Measurements from ENCODE around the gene METTL16. TPM values are rescaled to one million over a fixed set of nuclear protein-coding genes. Genes with fewer than 3 reads are reported as not detected.

The METTL16 gene
- total RNA-seq, 3 donors from 2014 or later: 69.7 to 73.9 (median 70.0) TPM

- H3K36me3 Mint-ChIP-seq (ENCODE audit: insufficient read depth): peaks cover 16% of the 10 kb centered on the region
- no peak for DNase-seq
Measured at GRCh38 chr17:2484876-2485275, 26.8 kb downstream of the METTL16 start.

DNA sequence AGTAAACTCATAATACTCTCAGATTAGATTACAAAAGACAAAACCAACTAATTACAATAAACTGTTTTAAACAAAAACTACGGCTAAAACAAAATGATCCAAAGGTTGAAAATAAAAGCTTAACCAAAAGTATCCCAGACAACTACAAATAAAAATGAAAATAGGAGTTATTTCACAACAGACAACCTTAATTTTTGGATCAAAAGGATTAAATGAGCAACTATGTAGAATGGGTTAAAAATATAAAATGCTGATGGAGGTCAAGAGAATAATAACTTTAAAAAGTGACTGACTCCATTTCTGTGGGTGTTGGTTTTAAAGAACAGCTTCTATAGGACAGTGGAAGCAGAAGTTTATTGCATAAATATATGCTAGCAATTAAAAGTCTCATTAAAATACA is 28.6 kb downstream of the METTL16 start:
- Mint-ChIP-seq H3K9me3 (no peaks in the 10 kb centered on the region), H3K4me3 (no peak overlapping the region), H3K4me1 (ENCODE audit: low read depth) (peaks cover 41% of the 10 kb centered on the region), H3K27me3 (ENCODE audit: low read depth) (no peaks in the 10 kb centered on the region), H3K36me3 (ENCODE audit: insufficient read depth) (peaks cover 16% of the 10 kb centered on the region)
- DNase-seq (no peak), ATAC-seq (no peak)

More at GRCh38 chr17:2484876-2485275, 26.8 kb downstream of the METTL16 start:
- H3K27me3 Mint-ChIP-seq (ENCODE audit: low read depth): no peaks in the 10 kb centered on the region
- no peak for ATAC-seq
- peaks cover 46% of the 10 kb centered on the region for H3K4me1 Mint-ChIP-seq (ENCODE audit: low read depth)
- no peak overlapping the region for H3K4me3 Mint-ChIP-seq
- no peaks in the 10 kb centered on the region for H3K9me3 Mint-ChIP-seq

DNA sequence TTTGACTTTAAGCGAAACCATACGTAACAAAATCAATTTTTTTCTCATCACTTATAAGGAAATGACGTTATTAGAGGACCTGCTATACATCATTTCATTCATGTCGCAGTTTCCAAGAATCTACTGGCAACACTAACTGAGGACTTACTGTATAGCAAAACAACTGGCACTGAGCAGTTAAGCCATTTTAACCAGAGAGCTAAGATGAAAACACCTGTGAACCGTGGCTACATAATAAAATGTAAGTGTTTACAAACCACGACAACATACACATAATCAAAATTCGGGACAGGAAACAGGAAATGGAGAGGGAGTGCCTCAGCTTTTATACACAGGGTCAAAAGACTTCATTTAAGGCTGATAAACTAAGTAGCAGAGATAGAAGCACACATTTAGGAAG is 29.5 kb downstream of the METTL16 start:
- H3K4me3 Mint-ChIP-seq: peak overlapping the region; percentile 67
- no peaks in the 10 kb centered on the region for H3K27me3 Mint-ChIP-seq (ENCODE audit: low read depth)
- peaks cover 38% of the 10 kb centered on the region for H3K4me1 Mint-ChIP-seq (ENCODE audit: low read depth)

GRCh38 chr17:2481760-2482159 is 29.9 kb downstream of the METTL16 start:
- Mint-ChIP-seq H3K4me1 (ENCODE audit: low read depth) (peaks cover 34% of the 10 kb centered on the region), H3K9me3 (no peaks in the 10 kb centered on the region), H3K27me3 (ENCODE audit: low read depth) (no peaks in the 10 kb centered on the region), H3K4me3 (no peak overlapping the region), H3K36me3 (ENCODE audit: insufficient read depth) (peaks cover 16% of the 10 kb centered on the region)
- ATAC-seq (no peak), DNase-seq (no peak)

More for the DNA sequence above, 29.5 kb downstream of the METTL16 start:
- H3K36me3 Mint-ChIP-seq (ENCODE audit: insufficient read depth): peaks cover 19% of the 10 kb centered on the region
- H3K9me3 Mint-ChIP-seq: no peaks in the 10 kb centered on the region
- DNase-seq (no peak), ATAC-seq (peak in 1 of 2 donors; percentile 62)

DNA sequence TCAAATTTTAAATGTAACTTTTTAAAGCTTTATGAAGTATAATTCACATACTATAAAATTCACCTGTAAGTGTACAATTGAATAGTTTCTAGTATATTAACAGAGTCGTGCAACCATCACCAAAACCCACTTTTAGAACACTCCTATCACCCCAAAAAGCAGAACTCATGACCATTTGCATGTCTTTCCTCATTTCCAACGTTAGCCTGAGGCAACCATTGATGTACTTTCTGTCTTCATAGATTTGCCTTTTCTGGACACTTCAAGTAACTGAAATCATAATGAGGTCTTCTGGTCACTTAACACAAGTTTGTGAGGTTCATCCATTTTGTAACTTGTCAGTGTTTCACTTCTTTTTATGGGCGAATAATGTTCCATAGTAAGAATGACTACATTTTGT is 33.2 kb downstream of the METTL16 start:
- Mint-ChIP-seq H3K9me3 (no peaks in the 10 kb centered on the region), H3K36me3 (ENCODE audit: insufficient read depth) (peaks cover 28% of the 10 kb centered on the region), H3K4me1 (ENCODE audit: low read depth) (peaks cover 25% of the 10 kb centered on the region), H3K4me3 (no peak overlapping the region), H3K27me3 (ENCODE audit: low read depth) (no peaks in the 10 kb centered on the region)
- ATAC-seq: no peak
- DNase-seq: no peak

DNA sequence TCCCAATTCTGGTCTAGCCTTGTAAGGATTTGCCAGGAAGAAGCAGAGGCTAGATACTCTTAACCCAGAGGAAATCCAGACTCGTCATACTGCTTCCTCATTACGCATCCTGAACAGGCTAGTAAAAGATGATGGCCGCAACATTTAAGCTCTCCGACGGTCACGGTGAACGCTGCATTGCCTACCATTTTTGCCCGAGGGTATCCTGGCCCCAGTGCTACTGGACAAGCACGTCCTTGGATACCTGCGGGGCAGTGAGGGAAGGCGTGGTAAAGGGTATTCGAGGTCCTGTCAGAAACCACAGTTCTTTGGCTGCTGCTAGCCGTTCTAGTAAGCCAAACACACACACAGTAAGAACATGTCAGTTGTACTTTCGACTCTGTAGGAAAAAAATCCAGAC is 36.6 kb downstream of the METTL16 start:
- Mint-ChIP-seq H3K4me3 (no peak overlapping the region), H3K4me1 (ENCODE audit: low read depth) (no peaks in the 10 kb centered on the region), H3K36me3 (ENCODE audit: insufficient read depth) (peaks cover 36% of the 10 kb centered on the region), H3K9me3 (no peaks in the 10 kb centered on the region), H3K27me3 (ENCODE audit: low read depth) (no peaks in the 10 kb centered on the region)
- no peak for DNase-seq
- ATAC-seq: no peak

GRCh38 chr17:2474371-2474770 is 37.3 kb downstream of the METTL16 start:
- no peak overlapping the region for H3K4me3 Mint-ChIP-seq
- ATAC-seq (no peak), DNase-seq (no peak)
- peaks cover 39% of the 10 kb centered on the region for H3K36me3 Mint-ChIP-seq (ENCODE audit: insufficient read depth)
- H3K4me1 Mint-ChIP-seq (ENCODE audit: low read depth): no peaks in the 10 kb centered on the region
- no peaks in the 10 kb centered on the region for H3K9me3 Mint-ChIP-seq
- no peaks in the 10 kb centered on the region for H3K27me3 Mint-ChIP-seq (ENCODE audit: low read depth)

DNA sequence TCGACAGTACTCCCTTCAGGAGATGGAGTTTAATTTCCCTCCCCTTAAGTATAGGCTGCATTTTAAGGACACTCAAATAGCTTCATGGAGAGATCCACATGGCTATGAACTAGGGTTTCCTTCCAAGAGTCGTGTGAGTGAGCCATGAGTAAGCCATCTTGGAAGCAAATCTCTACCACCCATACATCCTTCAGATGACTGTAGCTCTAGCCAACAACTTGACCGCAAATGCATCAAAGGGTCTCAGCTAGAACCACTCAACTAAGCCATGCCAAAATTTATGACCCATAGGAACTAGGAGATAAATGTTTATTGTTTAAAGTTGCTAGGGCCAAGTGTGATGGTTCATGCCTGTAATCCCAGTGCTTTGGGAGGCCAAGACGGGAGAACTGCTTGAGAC is 43.4 kb downstream of the METTL16 start:
- Mint-ChIP-seq H3K36me3 (ENCODE audit: insufficient read depth) (peaks cover 27% of the 10 kb centered on the region), H3K4me1 (ENCODE audit: low read depth) (no peaks in the 10 kb centered on the region), H3K9me3 (no peaks in the 10 kb centered on the region), H3K27me3 (ENCODE audit: low read depth) (no peaks in the 10 kb centered on the region), H3K4me3 (no peak overlapping the region)
- DNase-seq (no peak), ATAC-seq (no peak)

GRCh38 chr17:2466931-2467330 is 44.8 kb downstream of the METTL16 start:
- no peak for DNase-seq
- no peaks in the 10 kb centered on the region for H3K27me3 Mint-ChIP-seq (ENCODE audit: low read depth)
- no peak for ATAC-seq
- peaks cover 30% of the 10 kb centered on the region for H3K36me3 Mint-ChIP-seq (ENCODE audit: insufficient read depth)
- H3K4me3 Mint-ChIP-seq: no peak overlapping the region
- H3K4me1 Mint-ChIP-seq (ENCODE audit: low read depth): no peaks in the 10 kb centered on the region
- H3K9me3 Mint-ChIP-seq: no peaks in the 10 kb centered on the region

DNA sequence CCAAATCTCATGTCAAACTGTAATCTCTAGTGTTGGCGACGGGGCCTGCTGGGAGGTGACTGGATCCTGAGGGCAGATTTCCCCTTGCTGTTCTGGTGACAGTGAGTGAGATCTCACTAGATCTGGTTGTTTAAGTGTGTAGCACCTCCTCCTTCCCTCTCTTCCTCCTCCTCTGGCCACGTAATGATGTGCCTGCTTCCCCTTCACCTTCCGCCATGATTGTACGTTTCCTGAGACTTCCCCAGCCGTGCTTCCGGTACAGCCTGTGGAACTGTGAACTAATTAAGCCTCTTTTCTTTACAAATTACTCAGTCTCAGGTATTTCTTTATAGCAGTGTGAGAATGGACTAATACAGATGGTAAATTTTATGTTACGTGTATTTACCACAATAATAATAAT is 49.2 kb downstream of the METTL16 start:
- no peak for DNase-seq
- H3K4me1 Mint-ChIP-seq (ENCODE audit: low read depth): peaks cover 2% of the 10 kb centered on the region
- H3K27me3 Mint-ChIP-seq (ENCODE audit: low read depth): no peaks in the 10 kb centered on the region
- no peak for ATAC-seq
- H3K9me3 Mint-ChIP-seq: no peaks in the 10 kb centered on the region
- peaks cover 25% of the 10 kb centered on the region for H3K36me3 Mint-ChIP-seq (ENCODE audit: insufficient read depth)
- no peak overlapping the region for H3K4me3 Mint-ChIP-seq

DNA sequence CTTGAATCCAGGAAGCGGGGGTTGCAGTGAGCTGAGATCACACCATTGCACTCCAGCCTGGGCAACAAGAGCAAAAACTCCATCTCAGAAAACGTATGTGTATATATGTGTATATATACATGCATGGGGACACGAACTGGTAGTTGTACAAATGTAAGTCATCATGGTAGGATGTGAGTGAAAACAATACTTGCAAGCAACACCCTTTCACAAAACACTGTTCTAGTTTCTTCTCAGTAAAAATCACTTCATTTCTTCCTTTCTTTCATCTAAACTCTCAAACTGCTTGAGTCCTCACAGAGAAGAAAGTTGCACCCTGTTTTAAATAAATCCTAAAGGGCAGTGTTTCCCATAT is 51.8 kb downstream of the METTL16 start:
- ATAC-seq (peak in 1 of 2 donors; percentile 63), DNase-seq (no peak)
- no peaks in the 10 kb centered on the region for H3K9me3 Mint-ChIP-seq
- peaks cover 21% of the 10 kb centered on the region for H3K36me3 Mint-ChIP-seq (ENCODE audit: insufficient read depth)
- no peaks in the 10 kb centered on the region for H3K27me3 Mint-ChIP-seq (ENCODE audit: low read depth)
- H3K4me3 Mint-ChIP-seq: no peak overlapping the region
- H3K4me1 Mint-ChIP-seq (ENCODE audit: low read depth): peaks cover 2% of the 10 kb centered on the region

DNA sequence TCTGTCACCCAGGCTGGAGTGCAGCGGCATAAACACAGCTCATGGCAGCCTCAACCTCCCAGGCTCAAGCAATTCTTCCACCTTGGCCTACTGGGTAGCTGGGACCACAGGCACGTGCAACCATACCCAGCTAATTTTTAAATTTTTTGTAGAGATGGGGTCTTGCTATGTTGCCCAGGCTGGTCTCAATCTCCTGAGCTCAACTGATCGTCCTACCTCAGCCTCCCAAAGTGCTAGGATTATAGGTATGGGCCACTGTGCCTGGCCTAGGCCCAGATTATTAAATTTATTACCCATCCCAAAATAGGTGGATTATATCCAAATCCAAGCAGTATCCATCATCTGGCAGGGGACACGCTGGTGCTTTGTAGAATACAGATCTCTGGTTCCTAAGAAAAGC is 53.8 kb downstream of the METTL16 start:
- Mint-ChIP-seq H3K4me1 (ENCODE audit: low read depth) (peaks cover 11% of the 10 kb centered on the region), H3K4me3 (no peak overlapping the region), H3K9me3 (no peaks in the 10 kb centered on the region), H3K27me3 (ENCODE audit: low read depth) (no peaks in the 10 kb centered on the region), H3K36me3 (ENCODE audit: insufficient read depth) (peaks cover 21% of the 10 kb centered on the region)
- no peak for DNase-seq
- ATAC-seq: no peak

- no peak overlapping the region for H3K4me3 Mint-ChIP-seq
- H3K4me1 Mint-ChIP-seq (ENCODE audit: low read depth): peaks cover 11% of the 10 kb centered on the region
- H3K27me3 Mint-ChIP-seq (ENCODE audit: low read depth): no peaks in the 10 kb centered on the region
- no peak for ATAC-seq
- no peaks in the 10 kb centered on the region for H3K9me3 Mint-ChIP-seq
- H3K36me3 Mint-ChIP-seq (ENCODE audit: insufficient read depth): peaks cover 16% of the 10 kb centered on the region
- DNase-seq: no peak
Measured at GRCh38 chr17:2456475-2456874, 55.2 kb downstream of the METTL16 start.

- peaks cover 11% of the 10 kb centered on the region for H3K4me1 Mint-ChIP-seq (ENCODE audit: low read depth)
- no peak overlapping the region for H3K4me3 Mint-ChIP-seq
- no peaks in the 10 kb centered on the region for H3K27me3 Mint-ChIP-seq (ENCODE audit: low read depth)
- DNase-seq: no peak
- peaks cover 16% of the 10 kb centered on the region for H3K36me3 Mint-ChIP-seq (ENCODE audit: insufficient read depth)
- no peak for ATAC-seq
- no peaks in the 10 kb centered on the region for H3K9me3 Mint-ChIP-seq
Measured at GRCh38 chr17:2455956-2456355, 55.7 kb downstream of the METTL16 start.

DNA sequence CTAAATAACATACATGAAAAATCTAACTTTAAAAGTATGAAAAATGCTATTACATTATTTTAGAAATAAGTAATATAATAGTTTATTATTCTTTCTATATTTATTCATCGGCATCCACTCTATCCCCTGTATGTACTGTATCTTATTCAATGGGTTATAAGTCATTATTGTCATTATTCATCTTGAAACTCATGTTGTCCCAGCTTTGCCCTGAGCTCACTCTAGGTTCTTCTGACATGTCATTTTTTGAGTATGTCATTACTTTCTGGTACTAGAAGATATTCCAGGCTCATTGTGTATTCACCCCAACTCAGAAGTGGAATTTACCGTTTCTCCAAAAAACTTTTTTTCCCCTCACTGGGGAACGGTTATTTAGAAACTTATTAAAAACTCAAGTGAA is 57.8 kb downstream of the METTL16 start:
- ATAC-seq (peak; percentile 57 to 80), DNase-seq (no peak)
- H3K36me3 Mint-ChIP-seq (ENCODE audit: insufficient read depth): peaks cover 9% of the 10 kb centered on the region
- no peaks in the 10 kb centered on the region for H3K27me3 Mint-ChIP-seq (ENCODE audit: low read depth)
- no peak overlapping the region for H3K4me3 Mint-ChIP-seq
- H3K9me3 Mint-ChIP-seq: no peaks in the 10 kb centered on the region
- H3K4me1 Mint-ChIP-seq (ENCODE audit: low read depth): peaks cover 8% of the 10 kb centered on the region

GRCh38 chr17:2453325-2453724 is 58.4 kb downstream of the METTL16 start:
- Mint-ChIP-seq H3K9me3 (no peaks in the 10 kb centered on the region), H3K4me1 (ENCODE audit: low read depth) (peaks cover 8% of the 10 kb centered on the region), H3K36me3 (ENCODE audit: insufficient read depth) (peaks cover 9% of the 10 kb centered on the region), H3K27me3 (ENCODE audit: low read depth) (no peaks in the 10 kb centered on the region), H3K4me3 (no peak overlapping the region)
- DNase-seq (no peak), ATAC-seq (no peak)

All from activated T-cell treated with anti-CD3 and anti-CD28 coated beads, Interleukin-2, amount 50 U/mL, for 4 hours (primary cell).